H1 (cell line): ENCODE measurements around the gene SART1. TPM values are rescaled to one million over a fixed set of nuclear protein-coding genes. Genes with fewer than 3 reads are reported as not detected.

ENCODE experiments used
- ATF3 ChIP-seq: IDR thresholded peaks from 2 replicates; pipeline ENCODE4 v1.6.1; 2011; ENCODE audit warnings: low read depth, mild to moderate bottlenecking, low read length; ENCODE audit not compliant: insufficient read depth
- CBX8 ChIP-seq: fragments of 300-800, 300-1000 bp; sonication (generic); IDR thresholded peaks from 2 replicates; pipeline ENCODE4 v1.7.1; 2016; ENCODE audit warnings: low read depth, low read length, borderline replicate concordance
- CHD7 ChIP-seq: fragments of 300-600 bp; sonication (generic); IDR thresholded peaks from 2 replicates; pipeline ENCODE4 v1.7.1; 2012; ENCODE audit warnings: low read length, moderate library complexity, mild to moderate bottlenecking, inconsistent platforms; ENCODE audit not compliant: insufficient replicate concordance
- GTF2F1 ChIP-seq: IDR thresholded peaks from 2 replicates; pipeline ENCODE4 v1.6.1; 2012; ENCODE audit warnings: low read depth, low read length, improper control_type of control experiment, borderline replicate concordance
- RBBP5 ChIP-seq: IDR thresholded peaks from 2 replicates; pipeline ENCODE4 v1.7.1; 2012; ENCODE audit warnings: low read depth, mild to moderate bottlenecking, inconsistent platforms, low read length, moderate library complexity, borderline replicate concordance
- RFX5 ChIP-seq: IDR thresholded peaks from 2 replicates; pipeline ENCODE4 v1.6.1; 2011; ENCODE audit warnings: low read depth, low read length, improper control_type of control experiment, borderline replicate concordance
- SIRT6 ChIP-seq: IDR thresholded peaks from one replicate; pipeline ENCODE4 v1.7.1; 2012; ENCODE audit warnings: low read length, inconsistent platforms
- polyA plus RNA-seq, 7 experiments: library from polyadenylated mRNA; depleted of rRNA in 3 of 7; stranded (reverse) in 5 of 7; unstranded in 2 of 7; fragments of >200 nt in 5 of 7; fragments of 200-250 nt in 2 of 7; gene quantifications; 1 replicate in 5 of 7; 2 replicates in 1 of 7; 4 replicates in 1 of 7; pipeline versions ENCODE4 v1.2.1 to v1.2.3, GENCODE V29; 2011 to 2013; ENCODE audit warnings: missing spikeins in 2 of 7, mixed read lengths in 2 of 7
- total RNA-seq: library from RNA; stranded (reverse); fragmentation: NEBNext Ultra II Directional; extraction: Animal tissue kit (Norgen Biotek cat#: 25700); gene quantifications from 2 replicates; pipeline ENCODE4 v1.2.1, GENCODE V29; 2021

Gene SART1
- total and polyA plus RNA-seq, 2 of the 8 experiments (the other 6 are each of a cell fraction or from before 2014, with no cell fraction given) = 9.7 to 46.1 TPM

- TF ChIP-seq CHD7 (no peak), ATF3 (no peak), RFX5 (no peak), RBBP5 (peak; percentile 74; the same call in 1 of the 2 replicates), SIRT6 (no peak), CBX8 (no peak), GTF2F1 (0 out of 2 replicates have a peak, but pooled peaks have one; percentile 20)
Observed at GRCh38 chr11:65961267-65962140, at the start of gene SART1 (continued).
